GM23338 (cell line): Measurements from ENCODE around the gene TUBB2A. TPM values are rescaled to one million over a fixed set of nuclear protein-coding genes. Genes with fewer than 3 reads are reported as not detected.

Experiments used
- ATAC-seq: fragments of 200-7000 bp; cut with Tn5 transposase; 3 replicates; pipeline ENCODE4 v1.9.1; 2020
- DNase-seq: peaks from one replicate; pipeline ENCODE4 v3.0.0-alpha.2; 2015; ENCODE audit warnings: low spot score
- H2AFZ ChIP-seq: fragments of 200-600 bp; sonication (generic); 2 replicates; pipeline ENCODE4 v1.8.0; 2016; ENCODE audit warnings: antibody characterized with exemption, mild to moderate bottlenecking, moderate library complexity
- H3F3A ChIP-seq: fragments of 200-600 bp; sonication (generic); replicated peaks from 2 replicates; pipeline ENCODE4 v1.8.0; 2017; ENCODE audit warnings: antibody characterized with exemption, mixed run types, low read depth
- H3K27ac ChIP-seq: fragments of 200-600 bp; sonication (generic); 2 replicates; pipeline ENCODE4 v1.6.1; 2016; ENCODE audit warnings: low read depth
- H3K27me3 ChIP-seq: fragments of 200-600 bp; sonication (generic); 2 replicates; pipeline ENCODE4 v1.8.0; 2016; ENCODE audit warnings: mild to moderate bottlenecking, mixed run types, moderate library complexity; ENCODE audit not compliant: insufficient read depth
- H3K36me3 ChIP-seq: fragments of 200-600 bp; sonication (generic); 2 replicates; pipeline ENCODE4 v1.8.0; 2016; ENCODE audit warnings: mild to moderate bottlenecking; ENCODE audit not compliant: insufficient read depth
- H3K4me1 ChIP-seq: fragments of 200-600 bp; sonication (generic); 2 replicates; pipeline ENCODE4 v1.8.0; 2016; ENCODE audit warnings: mild to moderate bottlenecking, moderate library complexity; ENCODE audit not compliant: insufficient read depth
- H3K4me2 ChIP-seq: fragments of 200-600 bp; sonication (generic); 2 replicates; pipeline ENCODE4 v1.7.1; 2017; ENCODE audit warnings: mixed run types
- H3K4me3 ChIP-seq: fragments of 200-600 bp; sonication (generic); 2 replicates; pipeline ENCODE4 v1.6.1; 2016; ENCODE audit warnings: mixed run types
- H3K79me2 ChIP-seq: fragments of 200-600 bp; sonication (generic); replicated peaks from 2 replicates; pipeline ENCODE4 v1.8.0; 2017; ENCODE audit warnings: mild to moderate bottlenecking; ENCODE audit not compliant: insufficient read depth
- H3K9me2 ChIP-seq: fragments of 200-600 bp; sonication (generic); 2 replicates; pipeline ENCODE4 v1.8.0; 2017; ENCODE audit not compliant: insufficient read depth
- H4K20me1 ChIP-seq: fragments of 200-600 bp; sonication (generic); replicated peaks from 2 replicates; pipeline ENCODE4 v1.8.0; 2017; ENCODE audit warnings: mild to moderate bottlenecking; ENCODE audit not compliant: insufficient read depth
- H3K27ac Mint-ChIP-seq: 2 replicates; pipeline ENCODE4 v1.8.0; 2020; ENCODE audit warnings: inconsistent platforms, mild to moderate bottlenecking, moderate library complexity, mixed read lengths
- H3K27me3 Mint-ChIP-seq: 3 replicates; pipeline ENCODE4 v1.8.0; 2022; ENCODE audit warnings: low read depth, mild to moderate bottlenecking, moderate library complexity, mixed read lengths, inconsistent platforms; ENCODE audit not compliant: insufficient read depth, poor library complexity
- H3K36me3 Mint-ChIP-seq: 3 replicates; pipeline ENCODE4 v1.8.0; 2021; ENCODE audit warnings: low read depth, mild to moderate bottlenecking, inconsistent platforms, moderate library complexity, mixed read lengths
- H3K4me1 Mint-ChIP-seq: 3 replicates; pipeline ENCODE4 v1.8.0; 2020; ENCODE audit warnings: mild to moderate bottlenecking, inconsistent platforms, mixed read lengths
- H3K4me3 Mint-ChIP-seq: 3 replicates; pipeline ENCODE4 v1.8.0; 2021; ENCODE audit warnings: moderate library complexity, mild to moderate bottlenecking, inconsistent platforms, mixed read lengths
- H3K9me3 Mint-ChIP-seq: 3 replicates; pipeline ENCODE4 v1.8.0; 2020; ENCODE audit warnings: moderate library complexity, mild to moderate bottlenecking, inconsistent platforms, mixed read lengths
- CTCF ChIP-seq, 2 experiments: fragments of 200-600 bp in 1 of 2; sonication (generic) in 1 of 2; conservative IDR thresholded peaks; 2 replicates each; pipeline versions ENCODE4 v1.5.1 to v1.6.1; 2016 to 2017; ENCODE audit warnings: antibody characterized with exemption in 2 of 2, low read depth in 2 of 2, mild to moderate bottlenecking in 2 of 2, moderate library complexity in 1 of 2
- ETS1 ChIP-seq: IDR thresholded peaks from 2 replicates; pipeline ENCODE4 v1.6.1; 2016; ENCODE audit warnings: antibody characterized with exemption
- POLR2AphosphoS5 ChIP-seq: IDR thresholded peaks from 2 replicates; pipeline ENCODE4 v1.6.1; 2016; ENCODE audit warnings: antibody characterized with exemption, low read depth
- REST ChIP-seq: IDR thresholded peaks from one replicate; pipeline ENCODE4 v1.6.1; 2018; ENCODE audit warnings: antibody characterized with exemption; ENCODE audit not compliant: unreplicated experiment
- STAT1 ChIP-seq: IDR thresholded peaks from one replicate; pipeline ENCODE4 v1.6.1; 2016; ENCODE audit warnings: antibody characterized with exemption; ENCODE audit not compliant: unreplicated experiment
- ZNF114 ChIP-seq: fragments of 250-450 bp; sonication (Bioruptor Pico); IDR thresholded peaks from 2 replicates; pipeline ENCODE4 v1.5.0; 2020; ENCODE audit warnings: mild to moderate bottlenecking, moderate library complexity
- ZNF331 ChIP-seq: fragments of 250-450 bp; sonication (Bioruptor Pico); IDR thresholded peaks from 2 replicates; pipeline ENCODE4 v1.5.0; 2020; ENCODE audit warnings: low read depth, mild to moderate bottlenecking, moderate library complexity
- polyA plus RNA-seq: library from polyadenylated mRNA; unstranded; fragments of >200 nt; fragmentation: Nextera tagmentation; extraction: Ambion mirVana; gene quantifications from 2 replicates; pipeline ENCODE4 v1.2.1, GENCODE V29; 2016
- total RNA-seq: library from RNA; depleted of rRNA; stranded (reverse); fragments of >200 nt; shearing (Covaris generic); gene quantifications from 2 replicates; pipeline ENCODE4 v1.2.3, GENCODE V29; 2014

Gene TUBB2A
- total and polyA plus RNA-seq, 2 experiments from 2014 or later, result 305 to 376 TPM

- Histone ChIP-seq H3K27me3 (no peaks in the 10 kb centered on the region), H3K27ac (no peak overlapping the region), H2AFZ (no peak overlapping the region), H3F3A (peaks cover 18% of the 10 kb centered on the region; the same call in 1 of the 2 replicates), H3K4me3 (no peak overlapping the region), H3K4me1 (peaks cover 22% of the 10 kb centered on the region), H3K4me2 (no peak overlapping the region), H3K9me2 (no peaks in the 10 kb centered on the region), H3K36me3 (peaks cover 24% of the 10 kb centered on the region), H3K79me2 (no peaks in the 10 kb centered on the region; the same call in 1 of the 2 replicates), H4K20me1 (no peaks in the 10 kb centered on the region; the same call in 1 of the 2 replicates)
- H3K27me3 Mint-ChIP-seq, result peaks cover 9% of the 10 kb centered on the region
- TF ChIP-seq CTCF (conservative IDR thresholded peaks at IDR 0.05; ENCODE audit: low read depth in 2 of 2) (no peak), STAT1 (no peak)
- H3K4me3 Mint-ChIP-seq, result no peak overlapping the region
- no peak overlapping the region for H3K27ac Mint-ChIP-seq
- peaks cover 26% of the 10 kb centered on the region for H3K4me1 Mint-ChIP-seq
- H3K36me3 Mint-ChIP-seq, result peaks cover 76% of the 10 kb centered on the region
- ATAC-seq (no peak), DNase-seq (no peak)
- H3K9me3 Mint-ChIP-seq, result no peaks in the 10 kb centered on the region
Observed at GRCh38 chr6:3140201-3140600, 17.1 kb downstream of the TUBB2A start.

GRCh38 chr6:3139090-3139903 is 18.0 kb downstream of the TUBB2A start:
- Mint-ChIP-seq H3K4me3 (no peak overlapping the region), H3K36me3 (peaks cover 73% of the 10 kb centered on the region), H3K27me3 (peaks cover 8% of the 10 kb centered on the region), H3K4me1 (peaks cover 22% of the 10 kb centered on the region), H3K27ac (no peak overlapping the region), H3K9me3 (no peaks in the 10 kb centered on the region)
- Histone ChIP-seq H3K27ac (peak overlapping the region; percentile 63; the same call in 1 of the 2 replicates), H3K4me2 (no peak overlapping the region), H3K4me3 (no peak overlapping the region), H3K36me3 (peaks cover 24% of the 10 kb centered on the region), H3K27me3 (no peaks in the 10 kb centered on the region), H3K79me2 (no peaks in the 10 kb centered on the region), H3F3A (peaks cover 18% of the 10 kb centered on the region; the same call in 1 of the 2 replicates), H3K9me2 (no peaks in the 10 kb centered on the region), H4K20me1 (no peaks in the 10 kb centered on the region; the same call in 1 of the 2 replicates), H2AFZ (no peak overlapping the region), H3K4me1 (peaks cover 22% of the 10 kb centered on the region)
- DNase-seq, result no peak
- TF ChIP-seq POLR2AphosphoS5 (no peak), ZNF331 (CRISPR knock-in tag) (no peak)
- no peak; the same call in 2 of the 3 replicates for ATAC-seq

- Mint-ChIP-seq H3K36me3 (peaks cover 76% of the 10 kb centered on the region), H3K4me1 (peaks cover 20% of the 10 kb centered on the region)
Observed at GRCh38 chr6:3138341-3138740, 19.0 kb downstream of the TUBB2A start.

More at GRCh38 chr6:3138341-3138740, 19.0 kb downstream of the TUBB2A start:
- Histone ChIP-seq H3K9me2 (no peaks in the 10 kb centered on the region), H3K27me3 (no peaks in the 10 kb centered on the region), H4K20me1 (no peaks in the 10 kb centered on the region; the same call in 1 of the 2 replicates), H3F3A (peaks cover 13% of the 10 kb centered on the region; the same call in 1 of the 2 replicates), H3K4me2 (no peak overlapping the region), H2AFZ (no peak overlapping the region), H3K27ac (peak overlapping the region; percentile 53; the same call in 1 of the 2 replicates), H3K36me3 (peaks cover 24% of the 10 kb centered on the region), H3K4me1 (peaks cover 17% of the 10 kb centered on the region), H3K79me2 (no peaks in the 10 kb centered on the region), H3K4me3 (no peak overlapping the region)
- H3K4me3 Mint-ChIP-seq, result no peak overlapping the region
- H3K9me3 Mint-ChIP-seq, result no peaks in the 10 kb centered on the region
- TF ChIP-seq CTCF (conservative IDR thresholded peaks at IDR 0.05; ENCODE audit: low read depth in 2 of 2) (no peak), REST (no peak), ETS1 (no peak), ZNF114 (CRISPR knock-in tag) (no peak)
- ATAC-seq (no peak), DNase-seq (no peak)
- H3K27ac Mint-ChIP-seq, result no peak overlapping the region
- H3K27me3 Mint-ChIP-seq, result peaks cover 3% of the 10 kb centered on the region
